Kidney tubule cell (primary cell): ENCODE measurements around the gene CADM2.

ENCODE experiments used
- DNase-seq: peaks from one replicate; pipeline ENCODE4 v3.0.0-alpha.2; 2018; ENCODE audit warnings: low spot score

Gene CADM2

DNA sequence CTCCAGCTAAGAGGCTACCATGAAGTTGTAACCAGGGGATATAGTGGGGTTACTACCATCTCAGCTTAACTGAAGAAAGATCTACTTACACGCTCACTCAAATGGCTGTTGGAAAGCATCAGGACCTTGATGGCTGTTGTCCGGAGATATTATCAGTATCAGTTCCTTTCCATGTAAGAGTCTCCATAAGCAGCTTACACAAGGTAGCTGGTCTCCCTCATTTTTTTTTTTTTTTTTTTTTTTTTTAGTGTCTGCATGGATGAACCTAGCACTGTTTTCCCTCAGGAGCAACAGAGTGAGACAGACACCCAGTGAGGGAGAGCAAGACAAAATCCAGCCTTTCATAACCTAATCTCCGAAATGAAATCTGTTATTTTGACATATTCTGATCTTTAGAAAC lies 230.9 kb downstream of the CADM2 start:
- no peak for DNase-seq

DNA sequence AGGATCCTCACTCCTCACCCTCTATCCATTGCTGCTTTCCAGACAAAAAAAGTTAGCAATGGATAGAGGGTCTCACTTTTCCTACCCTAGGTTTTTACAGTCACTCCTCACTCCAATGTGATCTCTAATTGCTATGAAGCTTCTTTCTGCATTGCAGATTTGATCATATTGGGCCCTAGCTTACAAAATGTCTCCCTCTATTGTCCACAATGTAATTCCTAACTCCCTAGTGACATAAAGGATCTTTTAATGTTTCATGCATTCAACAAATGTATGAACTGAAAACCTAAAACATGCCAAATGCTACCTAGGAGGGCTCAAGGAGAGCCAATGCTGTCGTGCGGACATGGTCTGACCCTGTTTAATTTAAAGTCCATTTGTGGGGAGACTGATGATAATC lies 234.8 kb downstream of the CADM2 start:
- DNase-seq, result no peak

DNA sequence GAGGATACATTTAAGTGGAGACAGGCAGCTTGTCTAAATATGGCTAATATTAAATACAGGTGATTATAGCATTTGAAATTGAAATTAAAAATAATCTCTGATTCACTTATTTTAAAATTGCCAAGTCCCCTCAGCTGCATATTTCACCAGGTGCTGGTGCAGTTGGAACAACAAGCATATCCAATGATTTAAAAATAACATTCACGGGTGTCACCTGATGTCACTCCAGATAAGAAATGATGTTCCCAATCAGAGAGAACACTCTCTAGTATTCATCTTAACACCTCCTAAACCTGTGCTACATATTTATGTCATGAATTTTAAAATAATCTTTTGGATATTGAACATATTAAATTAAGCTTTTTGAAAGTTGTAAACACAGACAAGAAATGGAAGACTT lies 249.9 kb downstream of the CADM2 start:
- DNase-seq, result no peak

DNA sequence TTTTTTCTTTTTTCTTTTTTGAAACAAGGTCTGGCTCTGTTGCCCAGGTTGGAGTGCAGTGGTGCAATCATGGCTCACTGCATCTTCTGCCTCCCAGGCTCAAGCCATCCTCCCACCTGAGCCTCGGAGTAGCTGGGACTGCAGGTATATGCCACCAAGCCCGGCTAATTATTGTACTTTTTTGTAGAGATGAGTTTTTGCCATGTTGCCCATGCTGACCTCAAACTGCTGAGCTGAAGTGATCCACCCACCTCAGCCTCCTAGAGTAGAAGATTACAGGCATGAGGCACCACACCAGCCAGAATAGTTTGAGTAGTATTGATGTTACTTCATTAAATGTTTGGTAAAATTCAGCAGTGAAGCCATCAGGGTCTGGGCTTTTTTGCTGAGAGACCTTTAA lies 251.8 kb downstream of the CADM2 start:
- no peak for DNase-seq

DNA sequence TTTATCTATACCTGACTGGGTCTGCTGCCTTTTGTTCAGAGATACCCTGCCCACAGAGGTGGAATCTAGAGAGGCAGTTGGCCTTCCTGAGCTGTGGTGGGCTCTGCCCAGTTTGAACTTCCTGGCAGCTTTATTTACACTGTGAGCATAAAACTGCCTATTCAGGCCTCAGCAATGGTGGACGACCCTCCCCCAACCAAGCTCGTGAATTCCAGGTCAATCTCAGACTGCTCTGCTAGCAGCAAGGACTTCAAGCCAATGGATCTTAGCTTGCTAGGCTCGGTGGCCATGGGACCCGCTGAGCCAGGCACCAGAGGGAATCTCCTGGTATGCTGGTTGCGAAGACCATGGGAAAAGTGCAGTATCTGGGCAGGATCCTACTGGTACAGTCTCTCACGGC lies 270.2 kb downstream of the CADM2 start:
- no peak for DNase-seq

DNA sequence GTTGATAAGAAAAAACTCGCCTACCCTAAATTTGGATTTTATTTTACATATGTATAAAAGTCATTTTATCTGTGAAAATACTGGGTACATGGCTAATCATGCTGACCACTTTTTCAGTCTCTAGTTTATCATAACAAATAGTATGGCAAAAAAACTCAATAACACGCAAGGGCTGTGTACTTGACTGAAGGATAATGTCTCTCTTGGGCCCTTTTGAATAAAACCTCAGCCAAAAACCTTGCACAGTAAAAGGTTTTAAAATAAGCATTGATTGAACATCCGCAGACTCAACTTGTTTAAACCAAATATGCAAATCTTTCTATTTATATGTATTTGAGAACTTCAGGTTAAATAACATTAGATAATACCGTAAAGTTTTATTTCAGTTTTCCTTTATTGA lies 285.3 kb downstream of the CADM2 start:
- DNase-seq, result no peak

DNA sequence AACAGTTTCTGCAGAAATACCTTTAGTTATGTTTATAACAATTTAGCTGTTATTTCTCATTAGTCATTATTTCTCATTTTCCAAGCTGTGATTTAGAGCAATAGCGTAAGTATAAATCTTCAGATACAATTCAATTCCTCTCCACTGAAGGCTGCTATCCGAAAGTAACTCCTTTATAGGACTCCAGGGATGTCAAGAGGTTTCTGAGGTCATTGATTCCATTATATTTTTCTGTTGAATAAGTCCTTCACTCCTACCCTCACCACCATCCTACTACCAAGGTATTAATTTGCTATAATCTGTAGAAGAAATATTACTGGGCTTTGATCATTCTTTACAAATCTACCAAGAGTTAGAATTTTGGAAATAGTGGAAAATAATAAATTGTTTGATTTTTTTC lies 285.7 kb downstream of the CADM2 start:
- no peak for DNase-seq

DNA sequence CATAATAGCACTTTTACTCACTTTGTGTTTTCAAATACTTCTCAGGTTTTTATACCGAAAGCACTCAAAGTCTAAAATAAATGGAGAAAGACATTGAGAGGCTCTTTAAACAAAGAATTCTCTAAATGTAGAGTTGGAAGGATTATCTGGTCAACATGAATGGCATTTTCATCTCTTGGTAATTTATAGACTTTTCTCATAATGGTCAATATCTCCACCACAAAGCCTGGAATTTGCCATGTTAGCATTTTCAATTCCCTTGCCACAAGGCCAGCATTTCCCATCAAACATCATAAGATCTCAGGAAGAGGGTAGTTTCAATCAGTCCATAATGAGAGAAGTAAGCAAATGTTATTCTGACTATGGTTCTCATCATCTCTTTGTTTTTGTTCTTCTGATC lies 293.0 kb downstream of the CADM2 start:
- DNase-seq, result no peak

DNA sequence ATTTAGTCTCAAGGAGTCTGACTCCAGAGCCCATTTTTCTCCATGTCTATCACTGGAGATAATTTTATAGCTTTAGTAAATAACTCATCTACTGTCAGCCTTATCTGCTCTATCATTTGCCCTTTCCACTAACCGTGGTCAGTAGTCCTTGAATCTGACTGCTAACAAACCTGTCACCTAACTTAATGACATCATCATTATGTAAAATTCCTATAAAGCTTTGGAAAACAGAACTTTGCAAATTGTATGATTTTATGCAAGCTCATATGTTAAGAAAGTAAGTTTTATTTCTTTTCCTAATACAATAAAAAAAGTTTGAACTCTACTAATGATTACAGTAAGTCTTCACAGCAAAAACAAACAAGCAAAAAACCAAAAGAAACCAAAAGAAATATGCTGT lies 293.9 kb downstream of the CADM2 start:
- DNase-seq, result no peak

DNA sequence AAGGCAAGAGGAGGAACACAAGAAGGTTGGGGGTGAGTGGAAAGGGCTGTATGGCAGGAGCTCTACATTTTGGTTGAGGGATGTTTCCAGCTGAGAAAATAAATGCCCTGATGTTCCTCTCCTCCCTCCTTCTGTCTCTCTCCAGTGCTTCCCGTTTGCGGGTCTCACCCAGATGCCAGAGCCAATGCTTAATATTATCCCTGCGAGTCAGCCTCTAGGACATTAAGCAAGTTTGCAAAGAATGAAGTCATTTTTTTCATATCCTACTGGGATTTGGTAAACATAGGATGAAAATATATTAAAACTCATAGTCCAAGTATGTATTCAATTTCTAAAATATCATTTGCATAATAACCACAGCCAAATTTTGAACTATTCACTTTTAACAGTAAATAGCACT lies 295.9 kb downstream of the CADM2 start:
- DNase-seq, result no peak

DNA sequence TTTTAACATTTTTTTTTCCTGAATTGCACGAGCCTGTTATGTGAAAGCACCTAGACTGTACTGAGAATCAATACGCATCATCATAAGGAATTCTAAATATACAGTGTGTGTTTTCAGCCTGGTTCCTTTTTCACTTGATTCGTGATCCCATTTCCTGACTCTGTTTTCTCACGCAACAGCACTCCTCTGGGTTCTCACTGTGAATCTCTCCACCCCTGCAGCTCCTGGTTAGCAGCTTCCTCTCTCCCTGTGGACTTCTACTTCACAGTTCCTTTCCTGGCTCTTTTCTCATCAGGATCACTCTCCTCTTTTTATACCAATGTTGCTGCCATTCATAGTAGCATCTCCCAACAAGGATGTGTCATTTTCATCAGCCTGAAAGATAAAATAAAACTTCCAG lies 297.2 kb downstream of the CADM2 start:
- no peak for DNase-seq

DNA sequence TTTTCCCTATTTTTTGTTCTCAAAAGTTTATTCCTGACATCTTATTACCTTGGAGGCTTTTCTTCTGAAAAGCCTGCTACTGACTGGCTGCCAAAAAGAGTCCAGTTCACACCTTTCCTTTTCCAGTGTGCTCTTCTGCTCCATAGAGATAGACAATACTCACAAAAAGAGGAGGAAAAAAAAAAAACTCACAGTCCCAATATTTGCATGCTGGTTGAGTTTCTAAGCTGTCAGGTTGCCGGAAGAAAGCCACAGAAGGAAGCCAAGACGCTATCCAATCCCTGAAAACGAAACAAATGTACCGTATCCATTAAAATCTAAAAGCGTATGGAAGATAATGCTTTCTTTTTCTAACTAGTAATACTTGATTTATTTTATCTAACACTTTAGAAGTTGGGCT lies 299.5 kb downstream of the CADM2 start:
- no peak for DNase-seq

DNA sequence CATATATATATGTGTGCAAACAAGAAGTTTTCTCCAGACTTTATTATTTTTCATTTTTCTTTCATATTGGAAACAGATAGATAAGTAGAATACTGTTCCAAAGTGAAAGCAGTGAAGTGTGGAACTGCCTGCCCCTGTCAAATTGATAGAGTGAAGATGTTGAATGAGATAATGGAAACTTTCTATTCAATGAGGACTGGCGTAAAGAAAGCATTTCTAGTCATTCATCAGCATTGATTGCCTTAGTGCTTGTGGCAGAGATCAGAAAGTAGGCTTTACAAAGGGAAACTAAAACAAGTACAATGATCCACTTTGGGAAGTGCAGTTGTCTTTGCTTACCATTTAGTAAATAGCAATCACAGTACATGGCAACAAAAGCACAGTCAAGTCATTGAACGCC lies 300.0 kb downstream of the CADM2 start:
- no peak for DNase-seq

DNA sequence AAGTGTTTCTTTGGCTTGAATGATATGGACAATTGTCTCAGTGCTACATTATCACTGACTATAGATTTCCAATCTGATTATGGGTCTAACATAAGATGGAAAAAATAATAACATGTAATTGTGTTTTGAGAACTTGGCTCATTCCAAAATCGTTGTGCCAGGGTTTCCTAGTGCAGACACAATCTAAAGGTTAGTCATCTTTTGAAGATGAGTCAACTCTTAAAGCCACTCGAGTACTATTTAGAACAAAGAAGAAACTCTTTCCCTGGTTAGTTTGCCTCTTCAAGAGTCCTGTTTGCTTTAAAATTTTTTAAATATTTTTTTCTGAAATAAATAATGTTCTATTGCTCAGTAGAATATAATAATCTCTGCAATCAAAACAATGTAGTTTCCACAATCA lies 301.0 kb downstream of the CADM2 start:
- no peak for DNase-seq

DNA sequence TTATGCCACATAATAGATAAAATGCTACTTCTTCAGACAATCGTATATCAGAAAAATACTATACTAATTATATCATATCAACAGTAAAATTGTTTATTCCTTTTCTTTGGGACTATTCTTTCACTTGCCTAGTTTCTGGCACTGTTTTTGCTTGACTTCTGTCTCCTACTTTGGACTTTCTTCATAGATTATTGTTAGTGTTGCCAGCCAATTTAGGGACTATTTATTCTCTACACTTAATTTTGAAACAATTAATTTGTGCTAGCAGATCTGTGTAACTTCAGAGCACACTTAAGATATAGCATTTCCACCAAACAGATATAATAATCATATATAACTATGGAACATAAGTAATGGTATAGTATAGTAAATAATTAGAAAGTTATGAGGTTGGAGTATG lies 305.6 kb downstream of the CADM2 start:
- no peak for DNase-seq

DNA sequence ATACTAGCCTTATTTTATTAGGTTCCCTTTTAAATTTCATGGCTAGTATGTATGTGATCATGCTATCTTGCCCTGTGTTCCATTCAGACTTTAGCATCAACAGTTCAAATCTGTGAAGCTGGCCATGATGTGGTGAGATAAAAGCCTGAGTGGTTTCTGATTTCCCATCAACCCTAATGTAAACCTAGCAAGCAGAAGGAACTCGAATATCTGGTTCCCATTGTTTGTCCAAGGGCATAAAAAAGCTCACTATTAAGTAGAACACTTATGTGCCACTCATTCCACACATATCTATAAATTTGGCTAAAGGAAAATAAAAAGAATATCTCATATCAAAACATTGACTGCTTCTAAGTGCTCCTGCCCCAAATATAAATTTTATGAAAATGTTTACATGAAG lies 311.7 kb downstream of the CADM2 start:
- DNase-seq, result no peak

DNA sequence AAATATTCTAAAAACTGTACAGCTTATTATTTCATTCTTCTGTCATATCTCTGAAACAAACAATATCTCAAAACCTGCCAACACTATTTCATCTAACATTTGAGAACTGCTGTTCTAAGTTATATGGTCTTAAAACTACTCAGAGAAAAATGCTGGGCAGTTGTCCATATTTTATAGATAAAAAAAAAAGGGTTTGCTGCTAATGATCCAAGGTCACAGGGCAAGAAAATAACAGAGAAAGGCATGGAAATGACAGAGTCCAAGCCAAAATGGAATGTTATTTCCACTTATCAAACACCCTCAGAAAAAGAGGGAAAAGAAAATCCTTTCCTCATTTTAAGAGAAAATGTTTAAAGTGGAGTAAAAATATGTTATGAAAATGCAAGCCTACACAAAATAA lies 313.1 kb downstream of the CADM2 start:
- no peak for DNase-seq

DNA sequence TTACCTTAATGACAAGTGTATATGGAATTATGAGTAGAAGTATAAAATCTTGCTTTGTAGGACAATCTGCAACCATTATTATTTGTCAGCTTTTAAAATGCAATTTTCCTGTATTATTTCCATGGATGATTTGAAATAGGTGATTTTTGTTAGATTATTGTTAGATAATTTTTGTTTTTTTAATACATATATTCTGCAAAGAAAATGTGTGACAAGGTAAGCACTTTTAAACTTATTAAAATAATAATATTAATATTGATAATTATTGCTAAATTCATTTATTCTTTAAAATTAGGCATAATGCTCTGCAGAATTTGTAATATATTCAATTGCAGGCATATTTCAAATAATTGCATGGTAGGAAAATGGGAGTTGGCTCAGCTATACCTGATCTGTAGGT lies 329.5 kb downstream of the CADM2 start:
- DNase-seq, result no peak

DNA sequence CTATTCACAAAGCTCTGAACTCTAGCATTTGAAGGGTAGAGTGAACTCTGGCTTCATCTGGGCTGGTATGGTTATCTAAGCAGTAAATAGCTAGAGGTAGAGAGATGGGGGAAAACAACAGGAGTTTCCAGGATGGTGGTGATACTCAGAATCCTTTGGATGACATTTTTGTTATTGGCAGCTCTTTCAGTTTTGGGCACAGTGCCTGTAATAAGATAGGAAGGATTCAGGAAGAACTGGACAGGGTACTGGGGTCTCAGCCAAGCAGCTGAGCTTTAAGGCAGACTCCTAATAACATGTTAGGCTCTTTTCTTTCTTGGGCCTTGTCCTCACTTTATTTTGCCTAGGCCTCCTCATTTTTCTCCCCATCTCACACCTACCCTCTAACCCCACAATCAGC lies 338.5 kb downstream of the CADM2 start:
- DNase-seq, result no peak

DNA sequence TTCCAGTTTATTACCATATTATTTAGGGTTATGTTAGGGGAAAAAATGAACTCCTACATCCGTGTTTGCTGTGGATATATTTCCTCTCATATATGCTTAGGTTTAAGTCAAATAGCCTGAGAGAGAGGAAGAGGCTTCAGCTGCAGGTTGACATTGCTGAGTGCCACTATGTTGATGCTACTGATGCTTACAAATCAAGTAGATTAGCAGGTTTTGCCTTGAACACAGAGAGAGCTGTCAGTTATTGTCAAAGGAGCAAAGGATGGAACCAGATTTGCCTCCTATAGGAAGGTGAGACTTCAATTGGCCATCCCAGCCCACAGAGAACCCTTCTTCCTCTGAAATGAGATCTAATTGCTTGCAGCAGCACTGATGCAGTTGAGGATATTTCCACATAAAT lies 339.2 kb downstream of the CADM2 start:
- no peak for DNase-seq

DNA sequence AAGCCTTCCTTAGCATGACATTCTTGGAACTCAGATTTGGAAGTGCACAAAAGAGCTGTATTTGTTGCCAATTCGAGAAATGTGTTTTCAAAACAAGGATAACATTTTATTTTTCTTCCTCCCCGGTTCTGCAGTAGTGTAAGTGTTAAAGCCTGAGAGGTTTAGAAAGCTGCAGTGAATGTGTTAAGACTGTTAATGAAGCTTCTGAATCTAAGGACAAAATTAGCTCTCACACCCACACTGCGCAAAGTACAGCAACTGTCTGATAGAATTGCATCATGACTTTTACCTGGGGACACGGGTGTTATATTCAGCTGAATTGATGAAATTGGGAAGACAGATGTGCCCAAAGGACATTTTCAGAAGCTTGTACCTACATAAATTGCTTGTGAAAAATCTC lies 344.4 kb downstream of the CADM2 start:
- DNase-seq, result no peak

DNA sequence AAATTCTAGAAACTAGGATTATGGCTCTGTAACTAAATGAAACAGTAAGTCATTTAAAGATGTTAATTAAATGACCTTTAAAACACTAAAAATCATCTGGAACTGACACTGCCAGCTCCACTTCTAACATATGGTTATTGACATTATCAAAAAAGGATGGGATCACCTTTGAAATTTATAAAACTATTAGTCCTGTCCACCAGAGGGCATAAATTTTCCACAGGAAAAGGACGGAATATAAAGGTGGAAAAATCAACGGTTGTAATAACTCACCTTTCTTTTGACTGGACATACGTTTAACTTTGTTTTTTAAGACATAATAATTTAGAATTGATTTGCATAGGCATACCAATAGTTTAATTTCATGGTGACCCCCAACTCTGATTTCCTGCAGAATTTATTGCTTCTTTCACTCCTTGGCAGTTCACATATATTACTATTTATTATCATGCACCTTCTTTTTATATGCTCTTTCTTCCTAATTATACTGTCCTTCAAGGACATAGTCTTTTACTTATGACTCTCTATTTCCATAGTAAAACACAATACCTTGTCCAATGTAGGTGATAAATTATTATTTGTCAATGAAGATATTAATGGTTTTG lies 345.7 kb downstream of the CADM2 start:
- peak; percentile 11 for DNase-seq

DNA sequence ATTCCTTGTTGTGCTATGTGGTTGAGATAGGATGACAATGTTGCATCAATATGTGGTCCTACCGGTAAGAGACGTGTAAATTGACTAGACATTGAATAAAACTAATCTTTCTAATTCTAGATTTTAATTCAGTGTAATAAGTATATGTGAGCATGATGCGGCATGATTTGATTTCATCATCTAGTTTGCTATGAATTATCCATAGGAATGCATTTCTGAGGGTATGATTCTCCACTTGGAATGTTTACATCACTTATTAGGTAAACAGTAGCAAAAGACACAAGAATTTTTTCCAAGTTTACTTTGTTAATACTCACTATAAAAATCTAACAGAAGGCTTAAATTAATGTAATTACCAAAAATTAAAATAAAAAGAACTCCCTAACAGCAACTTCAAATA lies 353.5 kb downstream of the CADM2 start:
- DNase-seq, result no peak

DNA sequence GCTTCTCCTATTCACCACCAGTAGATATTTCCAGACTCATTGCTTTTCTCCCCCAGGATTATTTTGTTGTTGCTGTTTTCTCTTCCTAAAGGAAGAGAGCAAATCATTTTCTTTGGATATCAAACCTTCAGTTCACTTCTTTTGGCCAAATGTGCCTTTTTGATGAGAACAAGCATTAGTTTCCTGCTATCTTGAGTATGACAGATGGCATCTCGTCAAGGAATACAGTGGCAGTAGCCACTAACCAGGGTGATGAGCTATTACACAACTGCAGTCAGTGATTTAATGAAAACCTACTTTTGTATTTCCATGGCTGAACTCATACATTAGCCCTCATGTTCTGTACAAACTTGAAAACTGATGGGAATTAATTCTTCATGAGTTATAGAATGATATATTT lies 354.6 kb downstream of the CADM2 start:
- DNase-seq, result no peak

DNA sequence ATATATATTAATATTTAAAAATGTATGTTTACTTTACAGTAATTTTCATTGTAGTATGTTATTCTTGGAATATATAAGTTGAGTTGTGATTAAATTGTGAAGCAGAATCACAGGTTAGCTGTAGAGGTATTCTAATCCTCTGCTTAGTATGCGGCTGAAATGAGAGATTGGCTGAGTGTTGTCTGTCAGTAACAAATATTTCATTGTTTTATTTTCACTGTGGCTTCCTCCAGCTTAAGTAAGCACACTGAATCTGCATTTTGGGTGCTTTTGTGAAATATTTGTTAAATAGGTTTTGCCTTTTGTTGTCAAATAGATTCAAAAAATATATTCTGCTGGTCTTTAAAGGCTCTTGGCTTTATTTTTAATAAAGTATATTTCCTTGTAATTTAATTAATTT lies 357.5 kb downstream of the CADM2 start:
- DNase-seq, result no peak
